Fibroblast of the aortic adventitia (primary cell): ENCODE results near the gene CREM. TPM values are rescaled to one million over a fixed set of nuclear protein-coding genes. Genes with fewer than 3 reads are reported as not detected.

Experiments
- DNase-seq: peaks from one replicate; pipeline ENCODE4 v3.0.0-alpha.2; 2010; ENCODE audit warnings: low read depth
- H3K4me3 ChIP-seq: 2 replicates; pipeline ENCODE4 v1.5.1; 2011; ENCODE audit warnings: low read depth, mild to moderate bottlenecking, control low read depth, low read length, moderate library complexity
- CTCF ChIP-seq: IDR thresholded peaks from 2 replicates; pipeline ENCODE4 v1.5.1; 2011; ENCODE audit warnings: mild to moderate bottlenecking, low read length, control low read depth, inconsistent platforms; ENCODE audit not compliant: insufficient read depth
- total RNA-seq: library from RNA; depleted of rRNA; stranded (reverse); fragments of >200 nt; gene quantifications from 2 replicates; pipeline ENCODE4 v1.2.3, GENCODE V29; 2012; ENCODE audit warnings: low replicate concordance

The CREM gene
- total RNA-seq, 1 donor: 27.2 TPM

- TF ChIP-seq CTCF: no peak
- no peak overlapping the region for H3K4me3 ChIP-seq
- no peak for DNase-seq
These were observed 74.6 kb downstream of the CREM start for GRCh38 chr10:35201234-35201633.

- no peak for TF ChIP-seq CTCF
- H3K4me3 ChIP-seq: no peak overlapping the region
- no peak for DNase-seq
These were observed 75.4 kb downstream of the CREM start for GRCh38 chr10:35202050-35202449.

GRCh38 chr10:35203745-35204144, 77.1 kb downstream of the CREM start:
- no peak for TF ChIP-seq CTCF
- H3K4me3 ChIP-seq: no peak overlapping the region
- DNase-seq: no peak

GRCh38 chr10:35204650-35205319, 78.1 kb downstream of the CREM start:
- H3K4me3 ChIP-seq: no peak overlapping the region
- TF ChIP-seq CTCF: no peak
- DNase-seq: no peak

GRCh38 chr10:35206274-35206673, 79.6 kb downstream of the CREM start:
- no peak for TF ChIP-seq CTCF
- DNase-seq: no peak
- no peak overlapping the region for H3K4me3 ChIP-seq

- no peak for DNase-seq
- no peak overlapping the region for H3K4me3 ChIP-seq
- TF ChIP-seq CTCF: no peak
These were observed 81.9 kb downstream of the CREM start for GRCh38 chr10:35208536-35208935.
